ENCODE measurements around the gene LYZL6. TPM values are rescaled to one million over a fixed set of nuclear protein-coding genes. Genes with fewer than 3 reads are reported as not detected.
A peak's percentile ranks its signal among the peaks of the same experiment; 100 is the strongest.

Gene LYZL6
- total RNA-seq, 3 donors from 2014 or later (not counting 1 experiment from before 2014, with no cell fraction given): not detected

DNA sequence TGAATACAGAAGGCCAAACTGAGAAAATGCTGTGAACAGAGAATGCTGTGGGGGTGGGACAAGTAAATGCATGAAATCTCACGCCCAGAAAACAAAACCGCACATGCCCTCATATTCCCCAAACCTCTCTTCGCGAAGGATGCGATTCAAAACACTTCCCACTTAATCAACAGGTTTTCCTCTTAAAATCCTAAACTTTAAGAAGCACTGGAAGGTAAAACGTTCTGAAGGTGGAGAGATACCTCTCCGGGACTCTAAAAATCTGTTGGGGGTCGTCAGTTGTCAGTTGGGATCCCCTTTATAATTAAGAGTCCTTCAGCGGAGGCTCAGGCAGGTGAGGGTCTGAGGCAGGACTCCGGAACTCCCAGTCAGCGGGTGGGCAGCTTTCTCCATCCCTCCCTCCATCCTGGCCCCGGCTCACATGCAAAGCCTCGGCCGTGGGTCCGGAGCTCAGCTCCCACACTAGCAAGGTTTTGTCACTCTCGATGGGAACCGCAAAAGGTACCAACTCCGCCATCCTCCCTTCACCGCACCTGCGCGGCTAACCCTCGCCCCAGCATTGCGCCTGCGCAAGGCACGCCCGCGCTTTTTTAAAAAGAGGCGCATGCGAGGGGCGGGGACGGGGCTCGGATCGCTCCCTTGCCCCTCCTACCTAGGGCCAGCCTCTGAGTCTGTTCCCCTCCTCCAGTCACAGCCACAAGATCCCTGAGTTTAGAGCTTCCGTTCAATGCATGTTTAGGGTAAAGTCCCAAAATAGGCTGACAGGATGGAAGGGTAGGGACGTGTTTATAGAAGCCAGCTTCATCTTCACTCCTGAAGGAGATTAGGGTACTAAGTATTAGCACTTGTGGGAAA lies 13.1 kb downstream of the LYZL6 start, which contains the start of gene RDM1:
RDM1 (minus strand) TSS at position 563 of the 855 bp plus-strand sequence; CDS start at position 517, 46 bp downstream.
- H3K4me3 Mint-ChIP-seq: peak within 1 kb of the TSS; percentile 89
- H3K36me3 Mint-ChIP-seq: no peaks in the 10 kb centered on the region
- WGBS (ENCODE audit: insufficient coverage): 1% methylated on average over 34 of the region's 35 CpGs
- TF ChIP-seq, protein P1, sequence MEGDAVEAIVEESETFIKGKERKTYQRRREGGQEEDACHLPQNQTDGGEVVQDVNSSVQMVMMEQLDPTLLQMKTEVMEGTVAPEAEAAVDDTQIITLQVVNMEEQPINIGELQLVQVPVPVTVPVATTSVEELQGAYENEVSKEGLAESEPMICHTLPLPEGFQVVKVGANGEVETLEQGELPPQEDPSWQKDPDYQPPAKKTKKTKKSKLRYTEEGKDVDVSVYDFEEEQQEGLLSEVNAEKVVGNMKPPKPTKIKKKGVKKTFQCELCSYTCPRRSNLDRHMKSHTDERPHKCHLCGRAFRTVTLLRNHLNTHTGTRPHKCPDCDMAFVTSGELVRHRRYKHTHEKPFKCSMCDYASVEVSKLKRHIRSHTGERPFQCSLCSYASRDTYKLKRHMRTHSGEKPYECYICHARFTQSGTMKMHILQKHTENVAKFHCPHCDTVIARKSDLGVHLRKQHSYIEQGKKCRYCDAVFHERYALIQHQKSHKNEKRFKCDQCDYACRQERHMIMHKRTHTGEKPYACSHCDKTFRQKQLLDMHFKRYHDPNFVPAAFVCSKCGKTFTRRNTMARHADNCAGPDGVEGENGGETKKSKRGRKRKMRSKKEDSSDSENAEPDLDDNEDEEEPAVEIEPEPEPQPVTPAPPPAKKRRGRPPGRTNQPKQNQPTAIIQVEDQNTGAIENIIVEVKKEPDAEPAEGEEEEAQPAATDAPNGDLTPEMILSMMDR (IDR thresholded peaks at IDR 0.05): no peak
- Histone ChIP-seq H3K4me3 (ENCODE audit: low read length) (peak within 1 kb of the TSS; percentile 35), H3K9me3 (ENCODE audit: control insufficient read depth, insufficient read depth, low read length) (no peaks in the 10 kb centered on the region), H3K36me3 (ENCODE audit: control insufficient read depth, insufficient read depth, low read length) (no peaks in the 10 kb centered on the region), H3K4me1 (ENCODE audit: control insufficient read depth, insufficient read depth, low read length) (peaks cover 14% of the 10 kb centered on the region), H3K27me3 (ENCODE audit: control insufficient read depth, insufficient read depth, low read length) (no peaks in the 10 kb centered on the region), H3K27ac (ENCODE audit: low read length) (no peak within 1 kb of the TSS)
- no peaks in the 10 kb centered on the region for H3K27me3 Mint-ChIP-seq (ENCODE audit: low read depth in 2 of 2)
- H3K9me3 Mint-ChIP-seq: no peaks in the 10 kb centered on the region
- peak; percentile 67 to 86 for DNase-seq
- ATAC-seq: peak; percentile 84 to 97 (median 96)
- H3K4me1 Mint-ChIP-seq: peaks cover 26 to 28% of the 10 kb centered on the region in 2 donors
- intact Hi-C loops (cut with micrococcal nuclease): loop anchor here (5.0 kb wide), 1 partner anchor 83 kb away; no protein-coding TSS in a partner anchor
- H3K27ac Mint-ChIP-seq: peak within 1 kb of the TSS; percentile 84 to 87

DNA sequence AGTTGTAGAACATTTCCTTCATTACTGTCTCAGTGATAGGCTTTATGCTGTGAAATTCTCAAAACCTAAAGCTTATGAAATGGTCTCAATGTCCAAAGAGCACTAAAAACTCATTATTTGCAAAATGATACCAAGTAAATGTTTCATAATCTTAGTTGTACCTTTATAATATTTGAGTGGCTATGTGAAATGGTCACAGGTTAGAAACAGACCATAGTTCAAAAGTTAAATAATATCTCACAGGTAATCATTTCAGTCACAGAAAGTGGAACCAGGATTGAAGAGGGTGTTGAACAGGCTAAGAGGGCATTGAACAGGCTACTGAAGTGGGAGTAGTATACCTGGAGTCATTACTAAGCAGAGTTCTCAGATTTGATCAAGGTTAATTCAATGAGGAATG lies 15.8 kb downstream of the LYZL6 start:
- intact Hi-C loops (cut with micrococcal nuclease): no loop called here
- Mint-ChIP-seq H3K9me3 (no peaks in the 10 kb centered on the region), H3K27ac (peak overlapping the region; percentile 1 to 22), H3K27me3 (ENCODE audit: low read depth in 2 of 2) (no peaks in the 10 kb centered on the region), H3K36me3 (no peaks in the 10 kb centered on the region), H3K4me3 (no peak overlapping the region), H3K4me1 (peaks cover 26 to 33% of the 10 kb centered on the region in 2 donors)
- ATAC-seq (no peak), DNase-seq (no peak)
- Histone ChIP-seq H3K27me3 (ENCODE audit: control insufficient read depth, insufficient read depth, low read length) (no peaks in the 10 kb centered on the region), H3K4me3 (ENCODE audit: low read length) (no peak overlapping the region), H3K36me3 (ENCODE audit: control insufficient read depth, insufficient read depth, low read length) (no peaks in the 10 kb centered on the region), H3K4me1 (ENCODE audit: control insufficient read depth, insufficient read depth, low read length) (peaks cover 28% of the 10 kb centered on the region), H3K9me3 (ENCODE audit: control insufficient read depth, insufficient read depth, low read length) (no peaks in the 10 kb centered on the region), H3K27ac (ENCODE audit: low read length) (no peak overlapping the region)
- TF ChIP-seq, protein P1 (IDR thresholded peaks at IDR 0.05): no peak

DNA sequence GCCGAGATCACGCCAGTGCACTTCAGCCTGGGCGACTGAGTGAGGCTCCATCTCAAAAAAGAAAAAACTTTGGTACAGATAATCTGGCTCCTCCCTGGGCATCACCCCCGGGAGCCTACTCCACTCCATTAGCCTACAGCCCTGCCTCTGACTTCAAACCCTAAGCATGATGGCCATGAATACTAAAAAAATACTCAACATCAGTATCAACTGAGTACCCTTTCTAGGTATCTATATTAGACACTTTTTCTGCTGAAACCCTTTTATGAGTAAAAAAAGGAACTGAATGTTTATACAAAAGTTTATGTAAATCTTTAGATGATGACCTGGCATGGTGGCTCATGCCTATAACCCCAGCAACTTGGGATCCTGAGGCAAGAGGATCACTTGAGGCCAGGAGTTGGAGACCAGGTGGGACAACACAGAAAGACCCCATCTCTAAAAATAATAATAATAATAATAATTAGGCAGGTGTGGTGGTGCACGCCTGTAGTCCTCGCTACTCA lies 19.9 kb downstream of the LYZL6 start:
- H3K27ac ChIP-seq (ENCODE audit: low read length): peak overlapping the region; percentile 27
- H3K9me3 ChIP-seq (ENCODE audit: control insufficient read depth, insufficient read depth, low read length): no peaks in the 10 kb centered on the region
- Mint-ChIP-seq H3K36me3 (no peaks in the 10 kb centered on the region), H3K27ac (peak overlapping the region in 1 of 2 donors; percentile 65), H3K27me3 (ENCODE audit: low read depth in 2 of 2) (no peaks in the 10 kb centered on the region), H3K4me3 (no peak overlapping the region), H3K4me1 (peaks cover 30 to 36% of the 10 kb centered on the region in 2 donors), H3K9me3 (no peaks in the 10 kb centered on the region)
- intact Hi-C loops (cut with micrococcal nuclease): no loop called here
- TF ChIP-seq, protein P1 (IDR thresholded peaks at IDR 0.05): no peak
- no peak overlapping the region for H3K4me3 ChIP-seq (ENCODE audit: low read length)
- 98% methylated on average over 5 of the region's 6 CpGs for WGBS (ENCODE audit: insufficient coverage)
- no peak for DNase-seq
- peaks cover 14% of the 10 kb centered on the region for H3K4me1 ChIP-seq (ENCODE audit: control insufficient read depth, insufficient read depth, low read length)
- H3K36me3 ChIP-seq (ENCODE audit: control insufficient read depth, insufficient read depth, low read length): no peaks in the 10 kb centered on the region
- H3K27me3 ChIP-seq (ENCODE audit: control insufficient read depth, insufficient read depth, low read length): no peaks in the 10 kb centered on the region
- ATAC-seq: no peak
